ENCODE results near the gene SMOC1. TPM values are rescaled to one million over a fixed set of nuclear protein-coding genes. Genes with fewer than 3 reads are reported as not detected.

Gene SMOC1
- total and polyA plus RNA-seq, 9 donors = 0.35 to 9.1 (median 0.80) TPM

- no peaks in the 10 kb centered on the region for H3K27me3 ChIP-seq
- no peak for DNase-seq
- H3K27ac ChIP-seq = no peak overlapping the region
- H3K4me3 ChIP-seq = no peak overlapping the region
- intact Hi-C loops (cut with DNase I) = no loop called here
- H3K4me1 ChIP-seq (ENCODE audit: insufficient read depth) = no peaks in the 10 kb centered on the region
- TF ChIP-seq CTCF (IDR thresholded peaks at IDR 0.05) (no peak), POLR2A (IDR thresholded peaks at IDR 0.05) (no peak), EP300 (IDR thresholded peaks at IDR 0.05) (no peak)
- H3K36me3 ChIP-seq = no peaks in the 10 kb centered on the region
- WGBS, 3 donors = 6 to 19% (median 8%) methylated on average over 3 of the region's 3 CpGs
- no peaks in the 10 kb centered on the region for H3K9me3 ChIP-seq
Measured at GRCh38 chr14:70052990-70053389, 173.8 kb downstream of the SMOC1 start.

- intact Hi-C loops (cut with DNase I) = no loop called here
- H3K27me3 ChIP-seq = no peaks in the 10 kb centered on the region
- no peaks in the 10 kb centered on the region for H3K36me3 ChIP-seq
- H3K9me3 ChIP-seq = no peaks in the 10 kb centered on the region
- no peak for TF ChIP-seq CTCF (IDR thresholded peaks at IDR 0.05)
- no peak for DNase-seq
- H3K4me1 ChIP-seq (ENCODE audit: insufficient read depth) = no peaks in the 10 kb centered on the region
- 70 to 75% (median 73%) methylated on average over 5 of the region's 5 CpGs for WGBS, 3 donors
- H3K4me3 ChIP-seq = no peak overlapping the region
- no peak overlapping the region for H3K27ac ChIP-seq
Measured at GRCh38 chr14:70057519-70058136, 178.4 kb downstream of the SMOC1 start.

- intact Hi-C loops (cut with DNase I) = no loop called here
- H3K36me3 ChIP-seq = no peaks in the 10 kb centered on the region
- no peaks in the 10 kb centered on the region for H3K9me3 ChIP-seq
- no peak overlapping the region for H3K4me3 ChIP-seq
- TF ChIP-seq CTCF (IDR thresholded peaks at IDR 0.05) (no peak), POLR2A (IDR thresholded peaks at IDR 0.05) (no peak), EP300 (IDR thresholded peaks at IDR 0.05) (no peak)
- DNase-seq = no peak
- no peak overlapping the region for H3K27ac ChIP-seq
- H3K4me1 ChIP-seq (ENCODE audit: insufficient read depth) = no peaks in the 10 kb centered on the region
- H3K27me3 ChIP-seq = no peaks in the 10 kb centered on the region
- WGBS, 3 donors = 64 to 78% (median 76%) methylated on average over 2 of the region's 2 CpGs
Measured at GRCh38 chr14:70059545-70059944, 180.3 kb downstream of the SMOC1 start.

- Histone ChIP-seq H3K4me1 (ENCODE audit: insufficient read depth) (no peaks in the 10 kb centered on the region), H3K27ac (no peak overlapping the region), H3K4me3 (no peak overlapping the region), H3K9me3 (no peaks in the 10 kb centered on the region), H3K27me3 (no peaks in the 10 kb centered on the region), H3K36me3 (no peaks in the 10 kb centered on the region)
- 64 to 84% (median 71%) methylated on average over 2 of the region's 2 CpGs for WGBS, 3 donors
- no peak for TF ChIP-seq POLR2A (IDR thresholded peaks at IDR 0.05)
- TF ChIP-seq EP300 (IDR thresholded peaks at IDR 0.05) = no peak
- TF ChIP-seq CTCF (IDR thresholded peaks at IDR 0.05) = no peak
- DNase-seq = no peak
- intact Hi-C loops (cut with DNase I) = no loop called here
Measured at GRCh38 chr14:70061108-70061507, 181.9 kb downstream of the SMOC1 start.

Data from ovary (tissue), 9 donors.